HepG2 (cell line): ENCODE results near the gene RIPPLY2. TPM values are rescaled to one million over a fixed set of nuclear protein-coding genes. Genes with fewer than 3 reads are reported as not detected.
A peak's percentile ranks its signal among the peaks of the same experiment; 100 is the strongest.

Source experiments
- BORCS8-MEF2B ChIP-seq: sonication (generic); formaldehyde crosslinking; IDR thresholded peaks from 2 replicates; pipeline ENCODE4 v1.8.0; 2022; ENCODE audit warnings: mild to moderate bottlenecking, missing genetic modification reagents
- CBX1 ChIP-seq: IDR thresholded peaks from one replicate; pipeline ENCODE4 v1.6.1; 2016; ENCODE audit warnings: antibody characterized with exemption, low read depth
- CREM ChIP-seq, 2 experiments: sonication (generic) in 1 of 2; formaldehyde crosslinking in 1 of 2; IDR thresholded peaks; 2 replicates each; pipeline versions ENCODE4 v1.4.0 to v1.6.1; 2016 to 2020; ENCODE audit warnings: antibody characterized with exemption in 1 of 2, mild to moderate bottlenecking in 1 of 2, missing genetic modification reagents in 1 of 2
- EEA1 ChIP-seq: sonication (generic); formaldehyde crosslinking; IDR thresholded peaks from 2 replicates; pipeline ENCODE4 v1.5.1; 2020; ENCODE audit warnings: mild to moderate bottlenecking, missing genetic modification reagents, borderline replicate concordance
- FIP1L1 ChIP-seq: fragments of 200-400 bp; formaldehyde crosslinking; IDR thresholded peaks from 2 replicates; pipeline ENCODE4 v1.6.1; 2018; ENCODE audit warnings: low read depth, mild to moderate bottlenecking, low read length, moderate library complexity, borderline replicate concordance; ENCODE audit not compliant: insufficient read depth
- HES4 ChIP-seq: sonication (generic); formaldehyde crosslinking; IDR thresholded peaks from 2 replicates; pipeline ENCODE4 v1.9.0; 2021; ENCODE audit warnings: mild to moderate bottlenecking, missing genetic modification reagents, borderline replicate concordance
- HMGXB3 ChIP-seq: sonication (generic); formaldehyde crosslinking; IDR thresholded peaks from 2 replicates; pipeline ENCODE4 v1.4.0; 2020; ENCODE audit warnings: missing genetic modification reagents, borderline replicate concordance
- IKZF5 ChIP-seq: IDR thresholded peaks from 2 replicates; pipeline ENCODE4 v1.6.1; 2018; ENCODE audit warnings: missing genetic modification reagents, mild to moderate bottlenecking, missing compliant biosample characterization
- JDP2 ChIP-seq: sonication (generic); formaldehyde crosslinking; IDR thresholded peaks from 2 replicates; pipeline ENCODE4 v1.8.1; 2022; ENCODE audit warnings: missing genetic modification reagents, borderline replicate concordance
- KAT2B ChIP-seq: fragments of 150-350 bp; IDR thresholded peaks from 2 replicates; pipeline ENCODE4 v1.6.1; 2014; ENCODE audit warnings: low read depth, low read length, borderline replicate concordance
- KDM5B ChIP-seq: sonication (generic); formaldehyde crosslinking; IDR thresholded peaks from 2 replicates; pipeline ENCODE4 v1.4.0; 2020; ENCODE audit warnings: missing genetic modification reagents, mild to moderate bottlenecking, borderline replicate concordance
- MIXL1 ChIP-seq: IDR thresholded peaks from 2 replicates; pipeline ENCODE4 v1.6.1; 2016
- PAWR ChIP-seq: sonication (generic); formaldehyde crosslinking; IDR thresholded peaks from 2 replicates; pipeline ENCODE4 v1.4.0; 2020; ENCODE audit warnings: missing genetic modification reagents, mild to moderate bottlenecking, borderline replicate concordance
- SOX6 ChIP-seq, 2 experiments: fragments of 450-650 bp in 1 of 2; sonication (generic) in 1 of 2; formaldehyde crosslinking in 1 of 2; IDR thresholded peaks; 2 replicates each; pipeline versions ENCODE4 v1.4.0 to v1.6.1; 2017 to 2020; ENCODE audit warnings: antibody characterized with exemption in 1 of 2, mild to moderate bottlenecking in 1 of 2, missing genetic modification reagents in 1 of 2
- TBP ChIP-seq: sonication (generic); formaldehyde crosslinking; IDR thresholded peaks from 2 replicates; pipeline ENCODE4 v1.5.0; 2020; ENCODE audit warnings: missing genetic modification reagents
- WIZ ChIP-seq: sonication (generic); formaldehyde crosslinking; IDR thresholded peaks from 2 replicates; pipeline ENCODE4 v1.5.1; 2020; ENCODE audit warnings: mild to moderate bottlenecking, missing genetic modification reagents
- ZNF33A ChIP-seq: sonication (generic); formaldehyde crosslinking; IDR thresholded peaks from 2 replicates; pipeline ENCODE4 v1.5.1; 2020; ENCODE audit warnings: missing genetic modification reagents, mild to moderate bottlenecking, moderate library complexity, borderline replicate concordance
- ZNF513 ChIP-seq: sonication (generic); formaldehyde crosslinking; conservative IDR thresholded peaks from 2 replicates; pipeline ENCODE4 v1.5.0; 2020; ENCODE audit warnings: missing genetic modification reagents
- ZNF543 ChIP-seq: sonication (generic); formaldehyde crosslinking; IDR thresholded peaks from 2 replicates; pipeline ENCODE4 v1.4.0; 2020; ENCODE audit warnings: mild to moderate bottlenecking, missing genetic modification reagents
- ZNF784 ChIP-seq: sonication (generic); formaldehyde crosslinking; IDR thresholded peaks from 2 replicates; pipeline ENCODE4 v1.5.1; 2020; ENCODE audit warnings: missing genetic modification reagents, mild to moderate bottlenecking, borderline replicate concordance
- polyA plus RNA-seq, 8 experiments: library from polyadenylated mRNA; depleted of rRNA in 3 of 8; stranded (reverse) in 7 of 8; unstranded in 1 of 8; fragments of >200 nt; fragmentation: Illumina TruSeq in 4 of 8; extraction: Trizol in 4 of 8; gene quantifications; 2 replicates each; pipeline versions ENCODE4 v1.2.1 to v1.2.3, GENCODE V29; 2011 to 2016; ENCODE audit warnings: low read depth in 4 of 8, missing spikeins in 1 of 8, mixed read lengths in 1 of 8; ENCODE audit not compliant: insufficient read depth in 1 of 8
- total RNA-seq, 5 experiments: library from RNA; depleted of rRNA; stranded (reverse); fragments of >200 nt; fragmentation: Illumina TruSeq; extraction: Trizol; gene quantifications; 2 replicates each; pipeline ENCODE4 v1.2.3, GENCODE V29; 2016; ENCODE audit warnings: low read depth in 1 of 5

The RIPPLY2 gene
- total and polyA plus RNA-seq, 2 of the 13 experiments (the other 11 are each of a cell fraction or from before 2014, with no cell fraction given): not detected

- TF ChIP-seq EEA1 (CRISPR knock-in tag): peak; percentile 84; the same call in 1 of the 2 replicates
- TF ChIP-seq KAT2B: no peak
- TF ChIP-seq SOX6 (IDR thresholded peaks at IDR 0.05): no peak
- TF ChIP-seq SOX6 (CRISPR knock-in tag; IDR thresholded peaks at IDR 0.05): peak; percentile 67
- TF ChIP-seq BORCS8-MEF2B (CRISPR knock-in tag): peak; percentile 99
- TF ChIP-seq ZNF543 (CRISPR knock-in tag): peak; percentile 79; the same call in 1 of the 2 replicates
- TF ChIP-seq FIP1L1: no peak
- peak; percentile 98 for TF ChIP-seq HES4 (CRISPR knock-in tag)
- TF ChIP-seq JDP2 (CRISPR knock-in tag): peak; percentile 41; the same call in 1 of the 2 replicates
- TF ChIP-seq WIZ (CRISPR knock-in tag): peak; percentile 99
- no peak for TF ChIP-seq ZNF513 (CRISPR knock-in tag)
- TF ChIP-seq ZNF784 (CRISPR knock-in tag): peak; percentile 72; the same call in 1 of the 2 replicates
- TF ChIP-seq TBP (CRISPR knock-in tag): no peak
- TF ChIP-seq CBX1: no peak
- TF ChIP-seq CREM (IDR thresholded peaks at IDR 0.05): no peak; the same call in 1 of the 2 replicates
- peak; percentile 58; the same call in 1 of the 2 replicates for TF ChIP-seq CREM (CRISPR knock-in tag; IDR thresholded peaks at IDR 0.05)
- peak; percentile 95 for TF ChIP-seq IKZF5
- peak; percentile 97 for TF ChIP-seq MIXL1 (CRISPR knock-in tag)
- peak; percentile 64; the same call in 1 of the 2 replicates for TF ChIP-seq KDM5B (CRISPR knock-in tag)
- TF ChIP-seq PAWR (CRISPR knock-in tag): no peak
- peak; percentile 97 for TF ChIP-seq HMGXB3
- TF ChIP-seq ZNF33A: no peak
Measured at GRCh38 chr6:83859410-83860358, 6.5 kb downstream of the RIPPLY2 start, which contains the start of gene CYB5R4 (continued).
